GM23338 (cell line): ENCODE results near the gene CNMD. TPM values are rescaled to one million over a fixed set of nuclear protein-coding genes. Genes with fewer than 3 reads are reported as not detected.

ENCODE experiments used
- ATAC-seq: fragments of 200-7000 bp; cut with Tn5 transposase; 3 replicates; pipeline ENCODE4 v1.9.1; 2020
- DNase-seq: peaks from one replicate; pipeline ENCODE4 v3.0.0-alpha.2; 2015; ENCODE audit warnings: low spot score
- H2AFZ ChIP-seq: fragments of 200-600 bp; sonication (generic); 2 replicates; pipeline ENCODE4 v1.8.0; 2016; ENCODE audit warnings: antibody characterized with exemption, mild to moderate bottlenecking, moderate library complexity
- H3F3A ChIP-seq: fragments of 200-600 bp; sonication (generic); replicated peaks from 2 replicates; pipeline ENCODE4 v1.8.0; 2017; ENCODE audit warnings: antibody characterized with exemption, mixed run types, low read depth
- H3K27ac ChIP-seq: fragments of 200-600 bp; sonication (generic); 2 replicates; pipeline ENCODE4 v1.6.1; 2016; ENCODE audit warnings: low read depth
- H3K27me3 ChIP-seq: fragments of 200-600 bp; sonication (generic); 2 replicates; pipeline ENCODE4 v1.8.0; 2016; ENCODE audit warnings: mild to moderate bottlenecking, mixed run types, moderate library complexity; ENCODE audit not compliant: insufficient read depth
- H3K36me3 ChIP-seq: fragments of 200-600 bp; sonication (generic); 2 replicates; pipeline ENCODE4 v1.8.0; 2016; ENCODE audit warnings: mild to moderate bottlenecking; ENCODE audit not compliant: insufficient read depth
- H3K4me1 ChIP-seq: fragments of 200-600 bp; sonication (generic); 2 replicates; pipeline ENCODE4 v1.8.0; 2016; ENCODE audit warnings: mild to moderate bottlenecking, moderate library complexity; ENCODE audit not compliant: insufficient read depth
- H3K4me2 ChIP-seq: fragments of 200-600 bp; sonication (generic); 2 replicates; pipeline ENCODE4 v1.7.1; 2017; ENCODE audit warnings: mixed run types
- H3K4me3 ChIP-seq: fragments of 200-600 bp; sonication (generic); 2 replicates; pipeline ENCODE4 v1.6.1; 2016; ENCODE audit warnings: mixed run types
- H3K79me2 ChIP-seq: fragments of 200-600 bp; sonication (generic); replicated peaks from 2 replicates; pipeline ENCODE4 v1.8.0; 2017; ENCODE audit warnings: mild to moderate bottlenecking; ENCODE audit not compliant: insufficient read depth
- H3K9me2 ChIP-seq: fragments of 200-600 bp; sonication (generic); 2 replicates; pipeline ENCODE4 v1.8.0; 2017; ENCODE audit not compliant: insufficient read depth
- H4K20me1 ChIP-seq: fragments of 200-600 bp; sonication (generic); replicated peaks from 2 replicates; pipeline ENCODE4 v1.8.0; 2017; ENCODE audit warnings: mild to moderate bottlenecking; ENCODE audit not compliant: insufficient read depth
- H3K27ac Mint-ChIP-seq: 2 replicates; pipeline ENCODE4 v1.8.0; 2020; ENCODE audit warnings: inconsistent platforms, mild to moderate bottlenecking, moderate library complexity, mixed read lengths
- H3K27me3 Mint-ChIP-seq: 3 replicates; pipeline ENCODE4 v1.8.0; 2022; ENCODE audit warnings: low read depth, mild to moderate bottlenecking, moderate library complexity, mixed read lengths, inconsistent platforms; ENCODE audit not compliant: insufficient read depth, poor library complexity
- H3K36me3 Mint-ChIP-seq: 3 replicates; pipeline ENCODE4 v1.8.0; 2021; ENCODE audit warnings: low read depth, mild to moderate bottlenecking, inconsistent platforms, moderate library complexity, mixed read lengths
- H3K4me1 Mint-ChIP-seq: 3 replicates; pipeline ENCODE4 v1.8.0; 2020; ENCODE audit warnings: mild to moderate bottlenecking, inconsistent platforms, mixed read lengths
- H3K4me3 Mint-ChIP-seq: 3 replicates; pipeline ENCODE4 v1.8.0; 2021; ENCODE audit warnings: moderate library complexity, mild to moderate bottlenecking, inconsistent platforms, mixed read lengths
- H3K9me3 Mint-ChIP-seq: 3 replicates; pipeline ENCODE4 v1.8.0; 2020; ENCODE audit warnings: moderate library complexity, mild to moderate bottlenecking, inconsistent platforms, mixed read lengths
- ETS1 ChIP-seq: IDR thresholded peaks from 2 replicates; pipeline ENCODE4 v1.6.1; 2016; ENCODE audit warnings: antibody characterized with exemption
- NANOG ChIP-seq: IDR thresholded peaks from 2 replicates; pipeline ENCODE4 v1.6.1; 2016; ENCODE audit warnings: antibody characterized with exemption, borderline replicate concordance
- POLR2AphosphoS5 ChIP-seq: IDR thresholded peaks from 2 replicates; pipeline ENCODE4 v1.6.1; 2016; ENCODE audit warnings: antibody characterized with exemption, low read depth
- REST ChIP-seq: IDR thresholded peaks from one replicate; pipeline ENCODE4 v1.6.1; 2018; ENCODE audit warnings: antibody characterized with exemption; ENCODE audit not compliant: unreplicated experiment
- ZNF114 ChIP-seq: fragments of 250-450 bp; sonication (Bioruptor Pico); IDR thresholded peaks from 2 replicates; pipeline ENCODE4 v1.5.0; 2020; ENCODE audit warnings: mild to moderate bottlenecking, moderate library complexity
- ZNF331 ChIP-seq: fragments of 250-450 bp; sonication (Bioruptor Pico); IDR thresholded peaks from 2 replicates; pipeline ENCODE4 v1.5.0; 2020; ENCODE audit warnings: low read depth, mild to moderate bottlenecking, moderate library complexity
- polyA plus RNA-seq: library from polyadenylated mRNA; unstranded; fragments of >200 nt; fragmentation: Nextera tagmentation; extraction: Ambion mirVana; gene quantifications from 2 replicates; pipeline ENCODE4 v1.2.1, GENCODE V29; 2016
- total RNA-seq: library from RNA; depleted of rRNA; stranded (reverse); fragments of >200 nt; shearing (Covaris generic); gene quantifications from 2 replicates; pipeline ENCODE4 v1.2.3, GENCODE V29; 2014
- TF ChIP-seq, protein P1 (sequence below), 2 experiments: fragments of 200-600 bp in 1 of 2; sonication (generic) in 1 of 2; conservative IDR thresholded peaks; 2 replicates each; pipeline versions ENCODE4 v1.5.1 to v1.6.1; 2016 to 2017; ENCODE audit warnings: antibody characterized with exemption in 2 of 2, low read depth in 2 of 2, mild to moderate bottlenecking in 2 of 2, moderate library complexity in 1 of 2

The CNMD gene
- total and polyA plus RNA-seq, 2 experiments from 2014 or later, result 141 to 207 TPM

- peak overlapping the region; percentile 76 for H3K27ac Mint-ChIP-seq
- Histone ChIP-seq H2AFZ (no peak overlapping the region), H4K20me1 (no peaks in the 10 kb centered on the region), H3K4me2 (no peak overlapping the region), H3K27ac (no peak overlapping the region), H3K79me2 (no peaks in the 10 kb centered on the region), H3K4me1 (peaks cover 13% of the 10 kb centered on the region), H3K27me3 (no peaks in the 10 kb centered on the region), H3F3A (no peaks in the 10 kb centered on the region), H3K9me2 (no peaks in the 10 kb centered on the region), H3K4me3 (no peak overlapping the region), H3K36me3 (no peaks in the 10 kb centered on the region; the same call in 1 of the 2 replicates)
- H3K9me3 Mint-ChIP-seq, result no peaks in the 10 kb centered on the region
- DNase-seq (peak; percentile 37), ATAC-seq (peak; percentile 66)
- no peak overlapping the region for H3K4me3 Mint-ChIP-seq
- peaks cover 12% of the 10 kb centered on the region; the same call in 2 of the 3 replicates for H3K36me3 Mint-ChIP-seq
- H3K27me3 Mint-ChIP-seq, result no peaks in the 10 kb centered on the region
- TF ChIP-seq REST (no peak), ETS1 (no peak)
- H3K4me1 Mint-ChIP-seq, result peaks cover 40% of the 10 kb centered on the region
Measured at GRCh38 chr13:52703482-52703881, 36.1 kb downstream of the CNMD start.

GRCh38 chr13:52701728-52702465 is 37.7 kb downstream of the CNMD start:
- H3K27ac ChIP-seq, result no peak overlapping the region
- no peaks in the 10 kb centered on the region for H3F3A ChIP-seq
- DNase-seq (no peak), ATAC-seq (peak; percentile 28; the same call in 2 of the 3 replicates)
- peaks cover 2% of the 10 kb centered on the region; the same call in 1 of the 3 replicates for H3K36me3 Mint-ChIP-seq
- H3K4me2 ChIP-seq, result no peak overlapping the region
- no peaks in the 10 kb centered on the region for H3K27me3 Mint-ChIP-seq
- no peak overlapping the region for H2AFZ ChIP-seq
- no peaks in the 10 kb centered on the region for H3K9me2 ChIP-seq
- H4K20me1 ChIP-seq, result no peaks in the 10 kb centered on the region
- no peaks in the 10 kb centered on the region; the same call in 1 of the 2 replicates for H3K36me3 ChIP-seq
- peaks cover 13% of the 10 kb centered on the region for H3K4me1 ChIP-seq
- H3K27me3 ChIP-seq, result no peaks in the 10 kb centered on the region
- H3K4me3 Mint-ChIP-seq, result no peak overlapping the region
- H3K4me1 Mint-ChIP-seq, result peaks cover 40% of the 10 kb centered on the region
- H3K79me2 ChIP-seq, result no peaks in the 10 kb centered on the region
- peak overlapping the region; percentile 17; the same call in 1 of the 2 replicates for H3K27ac Mint-ChIP-seq
- H3K4me3 ChIP-seq, result no peak overlapping the region
- H3K9me3 Mint-ChIP-seq, result no peaks in the 10 kb centered on the region
- no peak for TF ChIP-seq ZNF331
- TF ChIP-seq ETS1, result no peak
- no peak for TF ChIP-seq ZNF114 (CRISPR knock-in tag)
- no peak for TF ChIP-seq NANOG
- no peak for TF ChIP-seq POLR2AphosphoS5
- TF ChIP-seq, protein P1, sequence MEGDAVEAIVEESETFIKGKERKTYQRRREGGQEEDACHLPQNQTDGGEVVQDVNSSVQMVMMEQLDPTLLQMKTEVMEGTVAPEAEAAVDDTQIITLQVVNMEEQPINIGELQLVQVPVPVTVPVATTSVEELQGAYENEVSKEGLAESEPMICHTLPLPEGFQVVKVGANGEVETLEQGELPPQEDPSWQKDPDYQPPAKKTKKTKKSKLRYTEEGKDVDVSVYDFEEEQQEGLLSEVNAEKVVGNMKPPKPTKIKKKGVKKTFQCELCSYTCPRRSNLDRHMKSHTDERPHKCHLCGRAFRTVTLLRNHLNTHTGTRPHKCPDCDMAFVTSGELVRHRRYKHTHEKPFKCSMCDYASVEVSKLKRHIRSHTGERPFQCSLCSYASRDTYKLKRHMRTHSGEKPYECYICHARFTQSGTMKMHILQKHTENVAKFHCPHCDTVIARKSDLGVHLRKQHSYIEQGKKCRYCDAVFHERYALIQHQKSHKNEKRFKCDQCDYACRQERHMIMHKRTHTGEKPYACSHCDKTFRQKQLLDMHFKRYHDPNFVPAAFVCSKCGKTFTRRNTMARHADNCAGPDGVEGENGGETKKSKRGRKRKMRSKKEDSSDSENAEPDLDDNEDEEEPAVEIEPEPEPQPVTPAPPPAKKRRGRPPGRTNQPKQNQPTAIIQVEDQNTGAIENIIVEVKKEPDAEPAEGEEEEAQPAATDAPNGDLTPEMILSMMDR (conservative IDR thresholded peaks at IDR 0.05; ENCODE audit: low read depth in 2 of 2), result no peak
